Activated T-helper 2 cell treated with anti-CD3 and anti-CD28 coated beads, Interferon-gamma antibody, Interleukin-2, Interleukin-4, amounts not matched to agents 10 μg/mL and 5 μg/mL and 100 μg/mL, durations not matched to agents 14 hours and 24 hours and 36 hours (primary cell): ENCODE measurements around the gene AMOT. TPM values are rescaled to one million over a fixed set of nuclear protein-coding genes. Genes with fewer than 3 reads are reported as not detected.
"Not testable (repeated sequence)": the region's sequence is repeated elsewhere in the genome, so short reads cannot be mapped to it uniquely, and the experiment has no call there.

Experiments used
- DNase-seq: peaks from one replicate; pipeline ENCODE4 v3.0.0; 2021; ENCODE audit warnings: low spot score
- H3K27ac Mint-ChIP-seq: one replicate; pipeline ENCODE4 v1.8.0; 2021; ENCODE audit warnings: mixed read lengths
- H3K27me3 Mint-ChIP-seq: one replicate; pipeline ENCODE4 v1.8.0; 2021; ENCODE audit warnings: low read depth, mixed read lengths
- H3K36me3 Mint-ChIP-seq: one replicate; pipeline ENCODE4 v1.8.0; 2021; ENCODE audit warnings: low read depth, mixed read lengths
- H3K4me1 Mint-ChIP-seq: one replicate; pipeline ENCODE4 v1.8.0; 2021; ENCODE audit warnings: low read depth, mixed read lengths
- H3K4me3 Mint-ChIP-seq: one replicate; pipeline ENCODE4 v1.8.0; 2021; ENCODE audit warnings: low read depth, mild to moderate bottlenecking, moderate library complexity, mixed read lengths
- H3K9me3 Mint-ChIP-seq: one replicate; pipeline ENCODE4 v1.8.0; 2021; ENCODE audit warnings: mixed read lengths
- intact Hi-C: fragments of 100-400 bp; cut with micrococcal nuclease; formaldehyde crosslinking; loops from one replicate; pipeline ENCODE4 v1.15.1; 2023
- total RNA-seq: library from RNA; stranded (reverse); gene quantifications from 2 replicates; pipeline ENCODE4 v1.2.3, GENCODE V29; 2022

Gene AMOT
- total RNA-seq, 1 donor from 2014 or later: 1.7 TPM

GRCh38 chrX:112854901-112855300 is 14.3 kb upstream of the AMOT start:
- not testable (repeated sequence) for H3K9me3 Mint-ChIP-seq, H3K4me3 Mint-ChIP-seq, H3K36me3 Mint-ChIP-seq, H3K27me3 Mint-ChIP-seq, H3K27ac Mint-ChIP-seq, DNase-seq
- peaks cover 35% of the 10 kb centered on the region for H3K4me1 Mint-ChIP-seq
- intact Hi-C loops: loop anchor here (10.0 kb wide), 1 partner anchor 210 kb away; no protein-coding TSS in a partner anchor

- Mint-ChIP-seq H3K27me3 (peaks cover 7% of the 10 kb centered on the region), H3K36me3 (no peaks in the 10 kb centered on the region), H3K27ac (no peak overlapping the region), H3K4me1 (peaks cover 36% of the 10 kb centered on the region), H3K9me3 (no peaks in the 10 kb centered on the region), H3K4me3 (no peak overlapping the region)
- intact Hi-C loops: loop anchor here (10.0 kb wide), 1 partner anchor 208 kb away; no protein-coding TSS in a partner anchor
- DNase-seq: no peak
Measured at GRCh38 chrX:112852851-112853250, 12.2 kb upstream of the AMOT start.

GRCh38 chrX:112851806-112852205 is 11.2 kb upstream of the AMOT start:
- Mint-ChIP-seq H3K27me3 (peaks cover 2% of the 10 kb centered on the region), H3K4me1 (peaks cover 30% of the 10 kb centered on the region), H3K9me3 (no peaks in the 10 kb centered on the region), H3K4me3 (no peak overlapping the region), H3K36me3 (no peaks in the 10 kb centered on the region), H3K27ac (no peak overlapping the region)
- intact Hi-C loops: loop anchor here (1.0 to 10.0 kb wide), 2 partner anchors 10 to 207 kb away; no protein-coding TSS in a partner anchor
- DNase-seq: no peak

GRCh38 chrX:112851161-112851779 is 10.6 kb upstream of the AMOT start:
- DNase-seq: no peak
- peaks cover 1% of the 10 kb centered on the region for H3K27me3 Mint-ChIP-seq
- no peaks in the 10 kb centered on the region for H3K36me3 Mint-ChIP-seq
- no peak overlapping the region for H3K4me3 Mint-ChIP-seq
- peaks cover 30% of the 10 kb centered on the region for H3K4me1 Mint-ChIP-seq
- H3K9me3 Mint-ChIP-seq: no peaks in the 10 kb centered on the region
- intact Hi-C loops: loop anchor here (1.0 to 10.0 kb wide), 2 partner anchors 9 to 206 kb away; no protein-coding TSS in a partner anchor
- H3K27ac Mint-ChIP-seq: no peak overlapping the region

GRCh38 chrX:112849016-112849415 is 8.4 kb upstream of the AMOT start:
- DNase-seq: no peak
- H3K4me3 Mint-ChIP-seq: no peak overlapping the region
- no peaks in the 10 kb centered on the region for H3K36me3 Mint-ChIP-seq
- no peaks in the 10 kb centered on the region for H3K9me3 Mint-ChIP-seq
- H3K4me1 Mint-ChIP-seq: peaks cover 39% of the 10 kb centered on the region
- H3K27ac Mint-ChIP-seq: no peak overlapping the region
- H3K27me3 Mint-ChIP-seq: no peaks in the 10 kb centered on the region
- intact Hi-C loops: loop anchor here (10.0 kb wide), 1 partner anchor 174 kb away; the partner anchor contains the start of gene LHFPL1

GRCh38 chrX:112846782-112847181 is 6.2 kb upstream of the AMOT start:
- no peaks in the 10 kb centered on the region for H3K9me3 Mint-ChIP-seq
- no peaks in the 10 kb centered on the region for H3K36me3 Mint-ChIP-seq
- intact Hi-C loops: loop anchor here (10.0 kb wide), 1 partner anchor 172 kb away; the partner anchor contains the start of gene LHFPL1
- DNase-seq: no peak
- peaks cover 32% of the 10 kb centered on the region for H3K4me1 Mint-ChIP-seq
- H3K27ac Mint-ChIP-seq: no peak overlapping the region
- H3K4me3 Mint-ChIP-seq: no peak overlapping the region
- no peaks in the 10 kb centered on the region for H3K27me3 Mint-ChIP-seq

GRCh38 chrX:112846187-112846586 is 5.6 kb upstream of the AMOT start:
- Mint-ChIP-seq H3K4me1 (peaks cover 27% of the 10 kb centered on the region), H3K36me3 (no peaks in the 10 kb centered on the region), H3K9me3 (no peaks in the 10 kb centered on the region), H3K27me3 (no peaks in the 10 kb centered on the region), H3K4me3 (no peak overlapping the region), H3K27ac (no peak overlapping the region)
- DNase-seq: no peak
- intact Hi-C loops: loop anchor here (10.0 kb wide), 1 partner anchor 171 kb away; the partner anchor contains the start of gene LHFPL1

GRCh38 chrX:112844250-112844649 is 3.6 kb upstream of the AMOT start:
- Mint-ChIP-seq H3K4me3 (no peak overlapping the region), H3K36me3 (no peaks in the 10 kb centered on the region), H3K27me3 (peaks cover 7% of the 10 kb centered on the region), H3K27ac (no peak overlapping the region), H3K4me1 (peaks cover 25% of the 10 kb centered on the region), H3K9me3 (no peaks in the 10 kb centered on the region)
- no peak for DNase-seq
- intact Hi-C loops: loop anchor here (10.0 kb wide), 1 partner anchor 169 kb away; the partner anchor contains the start of gene LHFPL1

- H3K27me3 Mint-ChIP-seq: peaks cover 7% of the 10 kb centered on the region
- no peak overlapping the region for H3K27ac Mint-ChIP-seq
- no peak for DNase-seq
- peaks cover 21% of the 10 kb centered on the region for H3K4me1 Mint-ChIP-seq
- intact Hi-C loops: loop anchor here (1.0 to 10.0 kb wide), 3 partner anchors 10 to 167 kb away; partner anchors contain the start of gene LHFPL1
- H3K36me3 Mint-ChIP-seq: no peaks in the 10 kb centered on the region
- no peaks in the 10 kb centered on the region for H3K9me3 Mint-ChIP-seq
- peak overlapping the region; percentile 51 for H3K4me3 Mint-ChIP-seq
Measured at GRCh38 chrX:112841820-112842157, 1.2 kb upstream of the AMOT start.

GRCh38 chrX:112841114-112841819 is 636 bp upstream of the AMOT start:
- Mint-ChIP-seq H3K27me3 (peaks cover 7% of the 10 kb centered on the region), H3K36me3 (no peaks in the 10 kb centered on the region), H3K4me1 (peaks cover 21% of the 10 kb centered on the region), H3K9me3 (no peaks in the 10 kb centered on the region), H3K4me3 (peak overlapping the region; percentile 87), H3K27ac (no peak overlapping the region)
- peak; percentile 64 for DNase-seq
- intact Hi-C loops: loop anchor here (2.0 to 10.0 kb wide), 2 partner anchors 20 to 166 kb away; partner anchors contain the start of gene LHFPL1

GRCh38 chrX:112839856-112840255 is 775 bp downstream of the AMOT start:
- Mint-ChIP-seq H3K27me3 (peaks cover 7% of the 10 kb centered on the region), H3K27ac (no peak overlapping the region), H3K36me3 (no peaks in the 10 kb centered on the region), H3K4me3 (peak overlapping the region; percentile 87), H3K9me3 (no peaks in the 10 kb centered on the region), H3K4me1 (peaks cover 19% of the 10 kb centered on the region)
- no peak for DNase-seq
- intact Hi-C loops: loop anchor here (2.0 to 10.0 kb wide), 2 partner anchors 19 to 165 kb away; partner anchors contain the start of gene LHFPL1

GRCh38 chrX:112837531-112837930 is 3.1 kb downstream of the AMOT start:
- Mint-ChIP-seq H3K36me3 (no peaks in the 10 kb centered on the region), H3K4me3 (no peak overlapping the region), H3K9me3 (no peaks in the 10 kb centered on the region), H3K27me3 (peaks cover 7% of the 10 kb centered on the region), H3K27ac (no peak overlapping the region), H3K4me1 (peaks cover 9% of the 10 kb centered on the region)
- intact Hi-C loops: no loop called here
- DNase-seq: no peak

- no peaks in the 10 kb centered on the region for H3K9me3 Mint-ChIP-seq
- no peak overlapping the region for H3K4me3 Mint-ChIP-seq
- no peak overlapping the region for H3K27ac Mint-ChIP-seq
- H3K27me3 Mint-ChIP-seq: peaks cover 5% of the 10 kb centered on the region
- H3K36me3 Mint-ChIP-seq: no peaks in the 10 kb centered on the region
- peaks cover 5% of the 10 kb centered on the region for H3K4me1 Mint-ChIP-seq
- DNase-seq: no peak
- intact Hi-C loops: no loop called here
Measured at GRCh38 chrX:112835019-112835418, 5.6 kb downstream of the AMOT start.
